Measurements from ENCODE around the gene FHAD1. TPM values are rescaled to one million over a fixed set of nuclear protein-coding genes. Genes with fewer than 3 reads are reported as not detected.

FHAD1 gene
- total RNA-seq, 2 experiments from 2014 or later, result not detected

- Mint-ChIP-seq H3K4me3 (no peak overlapping the region), H3K27me3 (peaks cover 46% of the 10 kb centered on the region), H3K9me3 (no peaks in the 10 kb centered on the region), H3K27ac (no peak overlapping the region), H3K4me1 (ENCODE audit: low read depth) (no peaks in the 10 kb centered on the region), H3K36me3 (ENCODE audit: low read depth) (no peaks in the 10 kb centered on the region)
- H3K36me3 ChIP-seq (ENCODE audit: insufficient read depth, low read length), result no peaks in the 10 kb centered on the region
- no peaks in the 10 kb centered on the region for H3K9me3 ChIP-seq (ENCODE audit: control insufficient read depth in 1 of 2, insufficient read depth in 1 of 2, low read length in 2 of 2)
- ChIA-PET POLR2A (no interaction called here), CTCF (no interaction called here)
- peaks cover 12 to 14% of the 10 kb centered on the region in 2 experiments for H3K27me3 ChIP-seq (ENCODE audit: control insufficient read depth in 1 of 2, insufficient read depth in 2 of 2, low read length in 2 of 2)
- no peak for DNase-seq
- H3K4me1 ChIP-seq (ENCODE audit: insufficient read depth, low read length), result no peaks in the 10 kb centered on the region
- H3K4me3 ChIP-seq (ENCODE audit: low read length), result no peak overlapping the region
- H3K27ac ChIP-seq (ENCODE audit: low read depth in 1 of 2, low read length in 2 of 2), result no peak overlapping the region
- TF ChIP-seq CTCF (IDR thresholded peaks at IDR 0.05), result peak; percentile 3
- intact Hi-C loops (cut with DNase I, micrococcal nuclease), result no loop called here
- no peak for ATAC-seq (ENCODE audit: poor library complexity)
Measured at GRCh38 chr1:15273274-15273673, 26.3 kb downstream of the FHAD1 start.

- ChIA-PET POLR2A (no interaction called here), CTCF (no interaction called here)
- ATAC-seq (ENCODE audit: poor library complexity), result no peak
- peaks cover 35% of the 10 kb centered on the region for H3K27me3 Mint-ChIP-seq
- no peak overlapping the region for H3K27ac ChIP-seq (ENCODE audit: low read depth in 1 of 2, low read length in 2 of 2)
- intact Hi-C loops (cut with DNase I, micrococcal nuclease), result no loop called here
- no peak overlapping the region for H3K27ac Mint-ChIP-seq
- H3K36me3 Mint-ChIP-seq (ENCODE audit: low read depth), result no peaks in the 10 kb centered on the region
- H3K36me3 ChIP-seq (ENCODE audit: insufficient read depth, low read length), result no peaks in the 10 kb centered on the region
- TF ChIP-seq CTCF (IDR thresholded peaks at IDR 0.05), result no peak
- H3K9me3 ChIP-seq (ENCODE audit: control insufficient read depth in 1 of 2, insufficient read depth in 1 of 2, low read length in 2 of 2), result no peaks in the 10 kb centered on the region
- H3K27me3 ChIP-seq (ENCODE audit: control insufficient read depth in 1 of 2, insufficient read depth in 2 of 2, low read length in 2 of 2), result peaks cover 11 to 14% of the 10 kb centered on the region in 2 experiments
- no peaks in the 10 kb centered on the region for H3K4me1 ChIP-seq (ENCODE audit: insufficient read depth, low read length)
- H3K4me3 Mint-ChIP-seq, result no peak overlapping the region
- peak in 2 of 14 experiments; percentile 17 to 24 for DNase-seq
- no peaks in the 10 kb centered on the region for H3K9me3 Mint-ChIP-seq
- H3K4me3 ChIP-seq (ENCODE audit: low read length), result no peak overlapping the region
- no peaks in the 10 kb centered on the region for H3K4me1 Mint-ChIP-seq (ENCODE audit: low read depth)
Measured at GRCh38 chr1:15275921-15276683, 29.1 kb downstream of the FHAD1 start.

GRCh38 chr1:15276691-15277446 lies 29.8 kb downstream of the FHAD1 start:
- intact Hi-C loops (cut with DNase I, micrococcal nuclease), result no loop called here
- Mint-ChIP-seq H3K27ac (no peak overlapping the region), H3K4me3 (no peak overlapping the region), H3K27me3 (peaks cover 34% of the 10 kb centered on the region), H3K9me3 (no peaks in the 10 kb centered on the region), H3K36me3 (ENCODE audit: low read depth) (no peaks in the 10 kb centered on the region), H3K4me1 (ENCODE audit: low read depth) (no peaks in the 10 kb centered on the region)
- ChIA-PET POLR2A (no interaction called here), CTCF (no interaction called here)
- Histone ChIP-seq H3K27ac (ENCODE audit: low read depth in 1 of 2, low read length in 2 of 2) (no peak overlapping the region), H3K27me3 (ENCODE audit: control insufficient read depth in 1 of 2, insufficient read depth in 2 of 2, low read length in 2 of 2) (peaks cover 11 to 14% of the 10 kb centered on the region in 2 experiments), H3K4me3 (ENCODE audit: low read length) (no peak overlapping the region), H3K4me1 (ENCODE audit: insufficient read depth, low read length) (no peaks in the 10 kb centered on the region), H3K9me3 (ENCODE audit: control insufficient read depth in 1 of 2, insufficient read depth in 1 of 2, low read length in 2 of 2) (no peaks in the 10 kb centered on the region), H3K36me3 (ENCODE audit: insufficient read depth, low read length) (no peaks in the 10 kb centered on the region)
- ATAC-seq (ENCODE audit: poor library complexity) (no peak), DNase-seq (no peak)
- TF ChIP-seq CTCF (IDR thresholded peaks at IDR 0.05), result no peak

Measured in CD4-positive, alpha-beta T cell (primary cell).